GM21515 (cell line): Measurements from ENCODE around the gene TK1.
"Not testable (repeated sequence)": the region's sequence is repeated elsewhere in the genome, so short reads cannot be mapped to it uniquely, and the experiment has no call there.

ENCODE experiments used
- ATAC-seq: cut with Tn5 transposase; IDR thresholded peaks from one replicate; pipeline ENCODE4 v1.9.1; 2021; ENCODE audit not compliant: unreplicated experiment

The TK1 gene

GRCh38 chr17:78180083-78180482 is 6.8 kb downstream of the TK1 start:
- no peak for ATAC-seq

- no peak for ATAC-seq
Observed at GRCh38 chr17:78179372-78179771, 7.5 kb downstream of the TK1 start.

- no peak for ATAC-seq
Observed at GRCh38 chr17:78176548-78177025, 10.3 kb downstream of the TK1 start.

GRCh38 chr17:78175643-78175981 is 11.2 kb downstream of the TK1 start:
- ATAC-seq: no peak

GRCh38 chr17:78174870-78175642 is 11.8 kb downstream of the TK1 start:
- ATAC-seq: no peak

- ATAC-seq: no peak
Observed at GRCh38 chr17:78174346-78174869, 12.4 kb downstream of the TK1 start.

GRCh38 chr17:78173097-78173715 is 13.6 kb downstream of the TK1 start:
- peak; percentile 34 for ATAC-seq

GRCh38 chr17:78172249-78173051 is 14.4 kb downstream of the TK1 start:
- no peak for ATAC-seq

- not testable (repeated sequence) for ATAC-seq
Observed at GRCh38 chr17:78171591-78172248, 15.1 kb downstream of the TK1 start.

- no peak for ATAC-seq
Observed at GRCh38 chr17:78170692-78171590, 15.9 kb downstream of the TK1 start.

- peak; percentile 3 for ATAC-seq
Observed at GRCh38 chr17:78168903-78169793, 17.7 kb downstream of the TK1 start.

- peak; percentile 48 for ATAC-seq
Observed at GRCh38 chr17:78168242-78168902, 18.5 kb downstream of the TK1 start, which contains the start of gene SYNGR2. TSS of gene SYNGR2 (plus strand) at chr17:78168581. CDS start at chr17:78168617, 36 bp downstream.

- ATAC-seq: no peak
Observed at GRCh38 chr17:78166416-78166815, 20.4 kb downstream of the TK1 start.

- no peak for ATAC-seq
Observed at GRCh38 chr17:78164748-78165607, 21.9 kb downstream of the TK1 start.

- no peak for ATAC-seq
Observed at GRCh38 chr17:78163881-78164747, 22.7 kb downstream of the TK1 start.

- no peak for ATAC-seq
Observed at GRCh38 chr17:78159575-78160158, 27.2 kb downstream of the TK1 start.
